ENCODE results near the gene ADH1C. TPM values are rescaled to one million over a fixed set of nuclear protein-coding genes. Genes with fewer than 3 reads are reported as not detected.
"Not testable (repeated sequence)": the region's sequence is repeated elsewhere in the genome, so short reads cannot be mapped to it uniquely, and the experiment has no call there.

The ADH1C gene
- total and polyA plus RNA-seq, 9 of the 15 experiments (the other 6 are each of a cell fraction or from before 2014, with no cell fraction given): 0.40 TPM; not detected in 8

- CTCF ChIA-PET (ENCODE audit: low intra/inter-chr PET ratio); H3K4me1 ChIP-seq (replicated peaks in 1 of 2; ENCODE audit: control insufficient read depth in 2 of 2, insufficient read depth in 2 of 2, low read length in 2 of 2); BruUV-seq (replicated peaks); H3K9ac ChIP-seq (ENCODE audit: insufficient read depth in 1 of 2, low read depth in 2 of 2, low read length in 2 of 2); H3K79me2 ChIP-seq (ENCODE audit: control insufficient read depth, insufficient read depth, low read length); H3K4me2 ChIP-seq (ENCODE audit: insufficient read depth, low read length); ATAC-seq; DNase-seq (ENCODE audit: extremely low read depth in 1 of 4, low spot score in 3 of 4); FAIRE-seq; H3K27me3 ChIP-seq (ENCODE audit: control insufficient read depth in 2 of 2, insufficient read depth in 2 of 2, low read length in 2 of 2); H3K9me1 ChIP-seq (ENCODE audit: control insufficient read depth, insufficient read depth, low read length); H3K9me3 ChIP-seq (replicated peaks; ENCODE audit: control insufficient read depth, insufficient read depth, low read depth, low read length); intact Hi-C loops (cut with micrococcal nuclease); H3K4me3 ChIP-seq; H3K27ac ChIP-seq (ENCODE audit: extremely low read depth, low read depth, low read length); H3K36me3 ChIP-seq (ENCODE audit: control insufficient read depth, insufficient read depth, low read length); H2AFZ ChIP-seq (ENCODE audit: low read depth, low read length); POLR2A ChIA-PET; H4K20me1 ChIP-seq (replicated peaks; ENCODE audit: control insufficient read depth, insufficient read depth, low read length); in situ Hi-C loops (cut with MboI): not testable (repeated sequence)
- 0% methylated on average over 7 of the region's 10 CpGs for WGBS (ENCODE audit: insufficient coverage, low coverage, missing lambda C conversion rate)
These were observed 3.6 kb upstream of the ADH1C start for GRCh38 chr4:99356149-99356548.

- H3K4me1 ChIP-seq (replicated peaks in 1 of 2; ENCODE audit: control insufficient read depth in 2 of 2, insufficient read depth in 2 of 2, low read length in 2 of 2): no peaks in the 10 kb centered on the region
- ATAC-seq: no peak
- H3K27me3 ChIP-seq (ENCODE audit: control insufficient read depth in 2 of 2, insufficient read depth in 2 of 2, low read length in 2 of 2): no peaks in the 10 kb centered on the region
- POLR2A ChIA-PET: no interaction called here
- in situ Hi-C loops (cut with MboI): no loop called here
- no peak overlapping the region for H2AFZ ChIP-seq (ENCODE audit: low read depth, low read length)
- H4K20me1 ChIP-seq (replicated peaks; ENCODE audit: control insufficient read depth, insufficient read depth, low read length): no peaks in the 10 kb centered on the region
- intact Hi-C loops (cut with micrococcal nuclease): no loop called here
- no peaks in the 10 kb centered on the region for H3K9me3 ChIP-seq (replicated peaks; ENCODE audit: control insufficient read depth, insufficient read depth, low read depth, low read length)
- no peaks in the 10 kb centered on the region for H3K79me2 ChIP-seq (ENCODE audit: control insufficient read depth, insufficient read depth, low read length)
- DNase-seq (ENCODE audit: extremely low read depth in 1 of 4, low spot score in 3 of 4): no peak
- CTCF ChIA-PET (ENCODE audit: low intra/inter-chr PET ratio): no interaction called here
- BruUV-seq (replicated peaks): no TSS peak
- WGBS (ENCODE audit: insufficient coverage, low coverage, missing lambda C conversion rate): 0% methylated on average over 2 of the region's 2 CpGs
- H3K36me3 ChIP-seq (ENCODE audit: control insufficient read depth, insufficient read depth, low read length): no peaks in the 10 kb centered on the region
- H3K4me3 ChIP-seq: no peak overlapping the region
- no peak for FAIRE-seq
- H3K9me1 ChIP-seq (ENCODE audit: control insufficient read depth, insufficient read depth, low read length): no peaks in the 10 kb centered on the region
- no peak overlapping the region for H3K27ac ChIP-seq (ENCODE audit: extremely low read depth, low read depth, low read length)
- no peak overlapping the region for H3K4me2 ChIP-seq (ENCODE audit: insufficient read depth, low read length)
- H3K9ac ChIP-seq (ENCODE audit: insufficient read depth in 1 of 2, low read depth in 2 of 2, low read length in 2 of 2): no peak overlapping the region
- TF ChIP-seq NFATC3 (IDR thresholded peaks at IDR 0.05) (no peak), FOSL1 (tag; conservative IDR thresholded peaks at IDR 0.05) (no peak), BRD9 (IDR thresholded peaks at IDR 0.05; ENCODE audit: low read depth, partially characterized antibody) (no peak), GABPB1 (CRISPR knock-in tag; IDR thresholded peaks at IDR 0.05) (no peak), IRF1 (CRISPR knock-in tag; IDR thresholded peaks at IDR 0.05; ENCODE audit: borderline replicate concordance) (no peak), ARHGAP35 (IDR thresholded peaks at IDR 0.05; ENCODE audit: partially characterized antibody) (no peak), ARID4B (CRISPR knock-in tag; IDR thresholded peaks at IDR 0.05) (no peak), GTF3C2 (IDR thresholded peaks at IDR 0.05; ENCODE audit: borderline replicate concordance, extremely low read depth, insufficient read length) (no peak)
These were observed 1.1 kb downstream of the ADH1C start for GRCh38 chr4:99351487-99351886.
